Measurements from ENCODE around the gene SIM1. TPM values are rescaled to one million over a fixed set of nuclear protein-coding genes. Genes with fewer than 3 reads are reported as not detected.

The SIM1 gene
- total and polyA plus RNA-seq, 2 experiments from 2014 or later: 0.30 TPM; not detected in 1

DNA sequence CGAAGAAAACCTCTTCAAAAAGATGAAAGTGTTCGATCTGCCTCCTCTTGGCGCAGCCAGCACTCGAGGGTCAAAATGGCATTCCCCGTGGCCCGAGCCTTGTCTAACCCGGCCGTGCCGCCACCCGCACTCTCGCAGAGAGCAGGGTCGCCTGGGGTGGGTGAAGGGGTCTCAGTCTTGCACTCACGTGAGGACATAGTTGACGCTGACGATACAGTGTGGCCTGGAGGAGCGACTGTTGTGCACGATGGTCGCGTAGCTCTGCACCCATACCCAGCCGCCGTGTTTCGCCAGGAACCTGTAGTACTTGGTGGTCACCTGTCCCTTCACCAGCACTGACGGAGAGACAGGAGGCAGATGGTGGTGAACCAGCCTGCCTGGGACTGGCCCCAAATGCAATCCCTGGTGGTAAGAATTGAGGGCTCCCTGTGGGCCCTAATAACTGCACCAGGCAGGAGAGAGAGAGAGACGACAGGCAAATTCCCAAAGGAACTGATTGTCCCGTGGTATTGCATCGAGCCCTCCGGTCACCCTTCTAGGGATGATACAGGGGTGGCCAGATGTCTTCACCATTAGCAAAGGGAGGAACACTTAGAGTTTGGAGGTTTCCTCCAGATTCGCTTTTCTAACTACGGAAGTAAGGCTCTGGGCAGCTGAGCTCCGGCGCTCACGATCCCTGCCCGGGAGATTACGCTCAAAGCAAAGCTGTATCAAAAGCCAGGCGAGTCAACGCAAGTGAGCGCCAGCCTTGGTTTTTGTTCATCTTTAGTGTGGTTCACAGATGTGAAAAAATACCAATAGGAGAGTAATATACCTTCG is 17.4 kb downstream of the SIM1 start:
- Histone ChIP-seq H3K4me3 (no peak overlapping the region), H3K79me2 (no peaks in the 10 kb centered on the region), H3K4me1 (ENCODE audit: insufficient read depth) (no peaks in the 10 kb centered on the region), H2AFZ (no peak overlapping the region), H3K4me2 (peak overlapping the region; percentile 42), H3K27ac (no peak overlapping the region), H3K27me3 (peaks cover 93% of the 10 kb centered on the region), H3K36me3 (replicated peaks; ENCODE audit: insufficient read depth, low read depth) (no peaks in the 10 kb centered on the region), H3K9me2 (replicated peaks; ENCODE audit: insufficient read depth) (no peaks in the 10 kb centered on the region), H4K20me1 (ENCODE audit: insufficient read depth, poor library complexity, severe bottlenecking) (no peaks in the 10 kb centered on the region), H3K9me3 (ENCODE audit: low read depth) (no peaks in the 10 kb centered on the region)
- TF ChIP-seq EZH2 (IDR thresholded peaks at IDR 0.05; ENCODE audit: borderline replicate concordance) (peak; percentile 61), EZH2phosphoT487 (IDR thresholded peaks at IDR 0.05; ENCODE audit: low read depth, severe bottlenecking, unreplicated experiment) (no peak)
- TF ChIP-seq, protein P1, sequence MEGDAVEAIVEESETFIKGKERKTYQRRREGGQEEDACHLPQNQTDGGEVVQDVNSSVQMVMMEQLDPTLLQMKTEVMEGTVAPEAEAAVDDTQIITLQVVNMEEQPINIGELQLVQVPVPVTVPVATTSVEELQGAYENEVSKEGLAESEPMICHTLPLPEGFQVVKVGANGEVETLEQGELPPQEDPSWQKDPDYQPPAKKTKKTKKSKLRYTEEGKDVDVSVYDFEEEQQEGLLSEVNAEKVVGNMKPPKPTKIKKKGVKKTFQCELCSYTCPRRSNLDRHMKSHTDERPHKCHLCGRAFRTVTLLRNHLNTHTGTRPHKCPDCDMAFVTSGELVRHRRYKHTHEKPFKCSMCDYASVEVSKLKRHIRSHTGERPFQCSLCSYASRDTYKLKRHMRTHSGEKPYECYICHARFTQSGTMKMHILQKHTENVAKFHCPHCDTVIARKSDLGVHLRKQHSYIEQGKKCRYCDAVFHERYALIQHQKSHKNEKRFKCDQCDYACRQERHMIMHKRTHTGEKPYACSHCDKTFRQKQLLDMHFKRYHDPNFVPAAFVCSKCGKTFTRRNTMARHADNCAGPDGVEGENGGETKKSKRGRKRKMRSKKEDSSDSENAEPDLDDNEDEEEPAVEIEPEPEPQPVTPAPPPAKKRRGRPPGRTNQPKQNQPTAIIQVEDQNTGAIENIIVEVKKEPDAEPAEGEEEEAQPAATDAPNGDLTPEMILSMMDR (IDR thresholded peaks at IDR 0.05; ENCODE audit: poor library complexity): no peak
- 54% methylated on average over 36 of the region's 38 CpGs for WGBS (ENCODE audit: low lambda C conversion rate, missing lambda C conversion rate)
- DNase-seq (ENCODE audit: low spot score): no peak

DNA sequence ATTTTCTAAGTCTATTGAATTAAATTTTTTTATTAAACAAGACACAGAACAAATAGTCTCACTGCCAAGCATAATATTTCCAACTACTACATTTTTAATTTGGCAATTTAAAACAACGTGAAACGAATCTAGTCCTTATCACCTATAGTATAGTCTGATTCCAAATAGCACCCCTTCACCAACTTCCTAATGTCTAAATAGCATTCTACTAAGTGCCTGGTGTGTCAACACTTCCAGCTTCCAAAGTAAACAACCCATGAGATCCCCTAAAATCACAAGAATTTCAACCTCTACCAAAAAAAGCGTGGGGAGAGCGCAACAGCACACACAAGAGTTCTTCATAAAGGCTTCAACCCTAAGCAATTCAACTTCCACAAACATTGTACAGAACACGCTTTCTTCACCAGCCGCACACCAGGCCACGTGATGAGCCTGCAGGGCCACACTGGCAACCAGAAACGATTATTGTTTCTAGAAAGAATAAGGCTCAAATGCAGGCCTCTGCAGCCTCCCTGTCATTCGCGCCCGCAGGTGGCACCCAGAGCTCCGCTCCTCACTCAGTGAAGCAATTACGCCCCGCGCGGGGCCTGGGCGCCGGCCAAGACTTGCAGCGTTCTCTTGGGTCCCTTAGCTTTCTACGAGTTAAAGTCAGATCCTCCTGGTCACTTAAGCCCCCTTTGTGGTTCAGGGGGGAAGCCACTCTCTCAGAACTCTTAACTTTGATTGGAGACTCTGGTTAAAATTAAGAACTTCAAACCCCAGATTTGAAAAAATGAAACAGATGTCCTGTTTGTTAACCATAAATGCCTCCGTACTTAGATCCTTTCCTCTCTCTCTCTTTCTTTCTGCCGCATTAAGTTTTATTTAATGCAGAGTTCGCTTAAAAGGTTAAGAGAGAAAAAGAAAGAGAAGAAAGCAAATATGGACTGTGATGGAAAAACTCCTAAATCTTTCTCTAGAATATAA is 18.3 kb downstream of the SIM1 start:
- Histone ChIP-seq H4K20me1 (ENCODE audit: insufficient read depth, poor library complexity, severe bottlenecking) (no peaks in the 10 kb centered on the region), H3K79me2 (no peaks in the 10 kb centered on the region), H3K9me2 (replicated peaks; ENCODE audit: insufficient read depth) (no peaks in the 10 kb centered on the region), H3K4me2 (peak overlapping the region; percentile 42), H3K4me3 (no peak overlapping the region), H3K27me3 (peaks cover 84% of the 10 kb centered on the region), H3K9me3 (ENCODE audit: low read depth) (no peaks in the 10 kb centered on the region), H3K27ac (no peak overlapping the region), H3K36me3 (replicated peaks; ENCODE audit: insufficient read depth, low read depth) (no peaks in the 10 kb centered on the region), H3K4me1 (ENCODE audit: insufficient read depth) (no peaks in the 10 kb centered on the region), H2AFZ (no peak overlapping the region)
- DNase-seq (ENCODE audit: low spot score): no peak
- 45% methylated on average over 23 of the region's 23 CpGs for WGBS (ENCODE audit: low lambda C conversion rate, missing lambda C conversion rate)
- TF ChIP-seq EZH2 (IDR thresholded peaks at IDR 0.05; ENCODE audit: borderline replicate concordance) (peak; percentile 29), EZH2phosphoT487 (IDR thresholded peaks at IDR 0.05; ENCODE audit: low read depth, severe bottlenecking, unreplicated experiment) (no peak)

DNA sequence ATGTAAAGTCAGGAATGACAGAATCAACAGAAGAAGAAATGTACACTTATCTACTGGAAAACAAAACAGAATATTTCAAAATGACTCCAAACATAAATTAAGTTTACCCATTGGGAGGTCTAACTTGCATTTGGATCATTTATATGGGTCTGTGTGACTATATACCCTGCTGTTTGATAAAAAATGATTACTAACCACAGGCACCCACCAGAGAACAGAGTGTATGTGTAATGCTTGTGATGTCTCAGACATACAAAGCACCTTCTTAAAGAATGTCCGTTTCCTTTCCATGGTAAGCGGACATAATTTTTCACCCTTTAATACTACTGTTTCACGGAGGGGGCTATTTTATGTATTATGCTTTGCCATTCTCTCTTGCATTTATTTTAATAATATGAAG is 19.2 kb downstream of the SIM1 start:
- no peaks in the 10 kb centered on the region for H3K9me3 ChIP-seq (ENCODE audit: low read depth)
- H4K20me1 ChIP-seq (ENCODE audit: insufficient read depth, poor library complexity, severe bottlenecking): no peaks in the 10 kb centered on the region
- H3K27me3 ChIP-seq: peaks cover 79% of the 10 kb centered on the region
- no peak overlapping the region for H3K4me2 ChIP-seq
- no peaks in the 10 kb centered on the region for H3K9me2 ChIP-seq (replicated peaks; ENCODE audit: insufficient read depth)
- TF ChIP-seq, protein P1 (IDR thresholded peaks at IDR 0.05; ENCODE audit: poor library complexity): no peak
- TF ChIP-seq EZH2phosphoT487 (IDR thresholded peaks at IDR 0.05; ENCODE audit: low read depth, severe bottlenecking, unreplicated experiment) (no peak), EZH2 (IDR thresholded peaks at IDR 0.05; ENCODE audit: borderline replicate concordance) (no peak)
- DNase-seq (ENCODE audit: low spot score): no peak
- WGBS (ENCODE audit: low lambda C conversion rate, missing lambda C conversion rate): 81% methylated on average over 3 of the region's 3 CpGs
- H3K4me3 ChIP-seq: no peak overlapping the region
- no peak overlapping the region for H2AFZ ChIP-seq
- H3K27ac ChIP-seq: no peak overlapping the region
- no peaks in the 10 kb centered on the region for H3K79me2 ChIP-seq
- H3K4me1 ChIP-seq (ENCODE audit: insufficient read depth): no peaks in the 10 kb centered on the region
- no peaks in the 10 kb centered on the region for H3K36me3 ChIP-seq (replicated peaks; ENCODE audit: insufficient read depth, low read depth)

Measured in hepatocyte (in vitro differentiated cells).